K562 (cell line): ENCODE measurements around the gene FBXW7. TPM values are rescaled to one million over a fixed set of nuclear protein-coding genes. Genes with fewer than 3 reads are reported as not detected.

Experiments used
- CCAR2 ChIP-seq: fragments of 200-400 bp; formaldehyde crosslinking; IDR thresholded peaks from 2 replicates; pipeline ENCODE4 v1.6.1; 2017; ENCODE audit warnings: mild to moderate bottlenecking, low read depth, low read length
- CLOCK ChIP-seq: fragments of 250-450 bp; sonication (Bioruptor Pico); IDR thresholded peaks from 2 replicates; pipeline ENCODE4 v1.4.0; 2020; ENCODE audit warnings: mild to moderate bottlenecking, moderate library complexity, borderline replicate concordance
- HDAC2 ChIP-seq: fragments of 450-650 bp; IDR thresholded peaks from 2 replicates; pipeline ENCODE4 v1.6.1; 2016; ENCODE audit warnings: mild to moderate bottlenecking
- PURB ChIP-seq: sonication (generic); formaldehyde crosslinking; IDR thresholded peaks from 2 replicates; pipeline ENCODE4 v1.9.0; 2021; ENCODE audit warnings: low read depth, mild to moderate bottlenecking, missing genetic modification reagents
- PYGO2 ChIP-seq: fragments of 450-650 bp; IDR thresholded peaks from 2 replicates; pipeline ENCODE4 v1.6.1; 2016; ENCODE audit warnings: mild to moderate bottlenecking, missing genetic modification characterization, moderate library complexity, missing compliant biosample characterization
- RHOXF2B ChIP-seq: fragments of 250-450 bp; sonication (Bioruptor Pico); conservative IDR thresholded peaks from 2 replicates; pipeline ENCODE4 v1.5.1; 2021
- SRSF3 ChIP-seq: fragments of 200-400 bp; formaldehyde crosslinking; IDR thresholded peaks from 2 replicates; pipeline ENCODE4 v1.6.1; 2016; ENCODE audit warnings: mild to moderate bottlenecking, low read length, moderate library complexity; ENCODE audit not compliant: insufficient read depth
- ZEB2 ChIP-seq: fragments of 450-650 bp; IDR thresholded peaks from 2 replicates; pipeline ENCODE4 v1.6.1; 2016
- ZKSCAN8 ChIP-seq: fragments of 200-800 bp; sonication (Bioruptor generic); IDR thresholded peaks from 2 replicates; pipeline ENCODE4 v1.6.1; 2016; ENCODE audit warnings: missing genetic modification characterization, missing compliant biosample characterization
- ZNF165 ChIP-seq: fragments of 250-450 bp; sonication (Bioruptor Pico); IDR thresholded peaks from 2 replicates; pipeline ENCODE4 v1.4.0; 2020; ENCODE audit warnings: borderline replicate concordance
- ZNF324 ChIP-seq: fragments of 250-450 bp; sonication (Bioruptor Pico); IDR thresholded peaks from 2 replicates; pipeline ENCODE4 v1.4.0; 2020; ENCODE audit warnings: mild to moderate bottlenecking
- polyA plus RNA-seq, 8 experiments: library from polyadenylated mRNA; depleted of rRNA in 4 of 8; stranded (reverse) in 5 of 8; unstranded in 3 of 8; fragments of >200 nt; fragmentation: Nextera tagmentation in 2 of 8; fragmentation: Illumina TruSeq in 1 of 8; extraction: Ambion mirVana in 2 of 8; extraction: Trizol in 1 of 8; gene quantifications; 2 replicates each; pipeline versions ENCODE4 v1.2.1 to v1.2.3, GENCODE V29; 2011 to 2014; ENCODE audit warnings: inconsistent platforms in 1 of 8, missing spikeins in 1 of 8
- total RNA-seq, 7 experiments: library from RNA; depleted of rRNA in 6 of 7; stranded (reverse); fragments of >200 nt in 6 of 7; fragmentation: Illumina TruSeq in 2 of 7; extraction: Trizol in 2 of 7; gene quantifications; 2 replicates each; pipeline versions ENCODE4 v1.2.1 to v1.2.3, GENCODE V29; 2011 to 2021; ENCODE audit warnings: low replicate concordance in 1 of 7
- TF ChIP-seq, protein P1 (sequence below), 2 experiments: fragments of 450-650 bp; formaldehyde crosslinking in 1 of 2; IDR thresholded peaks; 2 replicates each; pipeline versions ENCODE4 v1.4.0 to v1.6.1; 2014 to 2020; ENCODE audit warnings: mild to moderate bottlenecking in 2 of 2, borderline replicate concordance in 1 of 2, low read depth in 1 of 2
- TF ChIP-seq, protein P2 (sequence below): fragments of 450-650 bp; IDR thresholded peaks from 2 replicates; pipeline ENCODE4 v1.6.1; 2017; ENCODE audit warnings: mild to moderate bottlenecking, moderate library complexity
- TF ChIP-seq, protein P3 (sequence below): sonication (generic); formaldehyde crosslinking; IDR thresholded peaks from 2 replicates; pipeline ENCODE4 v1.5.0; 2020; ENCODE audit warnings: missing genetic modification reagents
- TF ChIP-seq, protein P4 (sequence below): sonication (generic); formaldehyde crosslinking; IDR thresholded peaks from 2 replicates; pipeline ENCODE4 v1.9.0; 2022; ENCODE audit warnings: mild to moderate bottlenecking, missing genetic modification reagents

Gene FBXW7
- total and polyA plus RNA-seq, 9 of the 15 experiments (the other 6 are each of a cell fraction or from before 2014, with no cell fraction given): 6.8 to 44.2 (median 16.4) TPM

GRCh38 chr4:152572417-152573086 is 36.7 kb upstream of the FBXW7 start (continued):
- TF ChIP-seq, protein P1, sequence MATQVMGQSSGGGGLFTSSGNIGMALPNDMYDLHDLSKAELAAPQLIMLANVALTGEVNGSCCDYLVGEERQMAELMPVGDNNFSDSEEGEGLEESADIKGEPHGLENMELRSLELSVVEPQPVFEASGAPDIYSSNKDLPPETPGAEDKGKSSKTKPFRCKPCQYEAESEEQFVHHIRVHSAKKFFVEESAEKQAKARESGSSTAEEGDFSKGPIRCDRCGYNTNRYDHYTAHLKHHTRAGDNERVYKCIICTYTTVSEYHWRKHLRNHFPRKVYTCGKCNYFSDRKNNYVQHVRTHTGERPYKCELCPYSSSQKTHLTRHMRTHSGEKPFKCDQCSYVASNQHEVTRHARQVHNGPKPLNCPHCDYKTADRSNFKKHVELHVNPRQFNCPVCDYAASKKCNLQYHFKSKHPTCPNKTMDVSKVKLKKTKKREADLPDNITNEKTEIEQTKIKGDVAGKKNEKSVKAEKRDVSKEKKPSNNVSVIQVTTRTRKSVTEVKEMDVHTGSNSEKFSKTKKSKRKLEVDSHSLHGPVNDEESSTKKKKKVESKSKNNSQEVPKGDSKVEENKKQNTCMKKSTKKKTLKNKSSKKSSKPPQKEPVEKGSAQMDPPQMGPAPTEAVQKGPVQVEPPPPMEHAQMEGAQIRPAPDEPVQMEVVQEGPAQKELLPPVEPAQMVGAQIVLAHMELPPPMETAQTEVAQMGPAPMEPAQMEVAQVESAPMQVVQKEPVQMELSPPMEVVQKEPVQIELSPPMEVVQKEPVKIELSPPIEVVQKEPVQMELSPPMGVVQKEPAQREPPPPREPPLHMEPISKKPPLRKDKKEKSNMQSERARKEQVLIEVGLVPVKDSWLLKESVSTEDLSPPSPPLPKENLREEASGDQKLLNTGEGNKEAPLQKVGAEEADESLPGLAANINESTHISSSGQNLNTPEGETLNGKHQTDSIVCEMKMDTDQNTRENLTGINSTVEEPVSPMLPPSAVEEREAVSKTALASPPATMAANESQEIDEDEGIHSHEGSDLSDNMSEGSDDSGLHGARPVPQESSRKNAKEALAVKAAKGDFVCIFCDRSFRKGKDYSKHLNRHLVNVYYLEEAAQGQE (IDR thresholded peaks at IDR 0.05; ENCODE audit: borderline replicate concordance): no peak
- TF ChIP-seq, protein P1 (CRISPR knock-in tag; IDR thresholded peaks at IDR 0.05; ENCODE audit: low read depth): no peak
- TF ChIP-seq PYGO2 (peak; percentile 60; the same call in 1 of the 2 replicates), HDAC2 (peak; percentile 99), ZEB2 (peak; percentile 63), SRSF3 (no peak), CCAR2 (no peak), ZNF324 (CRISPR knock-in tag) (no peak), PURB (CRISPR knock-in tag) (no peak), CLOCK (CRISPR knock-in tag) (no peak), ZNF165 (CRISPR knock-in tag) (no peak), RHOXF2B (CRISPR knock-in tag) (no peak), ZKSCAN8 (CRISPR knock-in tag) (no peak)
- TF ChIP-seq, protein P2, sequence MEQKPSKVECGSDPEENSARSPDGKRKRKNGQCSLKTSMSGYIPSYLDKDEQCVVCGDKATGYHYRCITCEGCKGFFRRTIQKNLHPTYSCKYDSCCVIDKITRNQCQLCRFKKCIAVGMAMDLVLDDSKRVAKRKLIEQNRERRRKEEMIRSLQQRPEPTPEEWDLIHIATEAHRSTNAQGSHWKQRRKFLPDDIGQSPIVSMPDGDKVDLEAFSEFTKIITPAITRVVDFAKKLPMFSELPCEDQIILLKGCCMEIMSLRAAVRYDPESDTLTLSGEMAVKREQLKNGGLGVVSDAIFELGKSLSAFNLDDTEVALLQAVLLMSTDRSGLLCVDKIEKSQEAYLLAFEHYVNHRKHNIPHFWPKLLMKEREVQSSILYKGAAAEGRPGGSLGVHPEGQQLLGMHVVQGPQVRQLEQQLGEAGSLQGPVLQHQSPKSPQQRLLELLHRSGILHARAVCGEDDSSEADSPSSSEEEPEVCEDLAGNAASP: no peak
- TF ChIP-seq, protein P3, sequence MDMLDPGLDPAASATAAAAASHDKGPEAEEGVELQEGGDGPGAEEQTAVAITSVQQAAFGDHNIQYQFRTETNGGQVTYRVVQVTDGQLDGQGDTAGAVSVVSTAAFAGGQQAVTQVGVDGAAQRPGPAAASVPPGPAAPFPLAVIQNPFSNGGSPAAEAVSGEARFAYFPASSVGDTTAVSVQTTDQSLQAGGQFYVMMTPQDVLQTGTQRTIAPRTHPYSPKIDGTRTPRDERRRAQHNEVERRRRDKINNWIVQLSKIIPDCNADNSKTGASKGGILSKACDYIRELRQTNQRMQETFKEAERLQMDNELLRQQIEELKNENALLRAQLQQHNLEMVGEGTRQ: no peak
- TF ChIP-seq, protein P4, sequence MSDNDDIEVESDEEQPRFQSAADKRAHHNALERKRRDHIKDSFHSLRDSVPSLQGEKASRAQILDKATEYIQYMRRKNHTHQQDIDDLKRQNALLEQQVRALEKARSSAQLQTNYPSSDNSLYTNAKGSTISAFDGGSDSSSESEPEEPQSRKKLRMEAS: no peak
